Measurements from ENCODE around the gene FOCAD.

The FOCAD gene

DNA sequence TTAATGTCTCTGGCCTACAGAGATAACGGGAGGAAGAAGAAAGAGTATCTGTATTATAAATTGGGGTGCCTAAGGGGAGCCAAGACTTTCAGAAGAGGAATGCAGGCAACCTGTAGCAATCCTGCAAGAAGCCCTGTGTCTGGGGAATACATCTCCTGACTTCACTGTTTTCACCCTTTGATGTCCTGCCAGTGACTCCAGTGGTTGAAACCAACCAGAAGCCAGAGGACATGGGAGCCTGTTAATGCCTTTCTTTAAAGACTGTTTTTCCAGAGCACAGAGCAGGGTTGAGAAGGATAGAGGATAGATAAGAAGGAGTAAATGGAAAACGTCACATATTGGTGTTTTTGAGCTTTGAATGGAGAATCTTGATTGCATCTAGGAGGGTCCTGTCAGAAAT, 196.2 kb downstream of the FOCAD start:
- DNase-seq (ENCODE audit: low spot score): no peak

DNA sequence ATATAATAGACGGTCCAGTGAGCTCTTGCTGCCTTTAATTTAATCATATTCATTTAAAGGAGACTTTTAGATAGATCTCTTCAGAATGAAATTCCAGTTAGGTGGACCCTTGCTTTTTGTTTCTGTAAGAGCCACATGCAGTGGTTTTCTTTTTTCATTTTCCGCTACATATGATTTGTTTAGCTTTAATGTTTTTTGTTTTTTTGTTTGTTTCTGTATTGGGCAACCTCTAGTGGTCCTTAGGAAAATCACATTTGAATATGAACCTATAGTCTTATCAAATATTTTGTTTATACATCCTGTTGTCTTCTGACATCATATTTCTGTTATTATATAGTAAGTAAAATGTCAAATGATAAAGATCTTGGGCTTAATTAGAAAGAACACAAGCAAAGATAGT, 196.6 kb downstream of the FOCAD start:
- DNase-seq (ENCODE audit: low spot score): no peak

DNA sequence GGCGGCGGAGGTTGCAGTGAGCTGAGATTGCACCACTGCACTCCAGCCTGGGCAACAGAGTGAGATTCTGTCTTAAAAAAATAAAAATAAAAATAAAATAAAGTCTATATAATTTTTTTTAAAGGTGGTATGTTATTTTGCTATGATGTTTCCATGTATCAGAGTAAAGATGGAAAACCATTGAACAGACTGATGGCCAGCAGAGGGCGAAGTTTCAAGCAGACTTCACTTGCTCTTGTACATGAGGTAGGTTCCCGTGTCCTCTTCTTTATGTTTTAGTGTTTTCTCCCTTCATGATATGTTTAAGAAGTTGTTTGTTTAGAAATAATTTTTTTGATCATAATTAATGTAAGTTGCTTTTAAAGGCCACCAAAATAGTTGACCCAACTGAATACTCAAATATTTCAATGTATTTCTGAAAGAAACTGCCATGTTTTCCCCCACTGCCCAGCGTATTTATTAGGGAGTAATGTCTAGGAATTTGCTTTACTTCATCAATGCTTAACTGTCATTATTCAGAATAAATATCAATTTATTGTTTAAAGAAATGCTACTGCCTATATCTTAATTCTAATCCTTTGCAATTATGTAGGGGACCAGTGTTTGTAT, 201.0 kb downstream of the FOCAD start:
- peak; percentile 26 for DNase-seq (ENCODE audit: low spot score)

DNA sequence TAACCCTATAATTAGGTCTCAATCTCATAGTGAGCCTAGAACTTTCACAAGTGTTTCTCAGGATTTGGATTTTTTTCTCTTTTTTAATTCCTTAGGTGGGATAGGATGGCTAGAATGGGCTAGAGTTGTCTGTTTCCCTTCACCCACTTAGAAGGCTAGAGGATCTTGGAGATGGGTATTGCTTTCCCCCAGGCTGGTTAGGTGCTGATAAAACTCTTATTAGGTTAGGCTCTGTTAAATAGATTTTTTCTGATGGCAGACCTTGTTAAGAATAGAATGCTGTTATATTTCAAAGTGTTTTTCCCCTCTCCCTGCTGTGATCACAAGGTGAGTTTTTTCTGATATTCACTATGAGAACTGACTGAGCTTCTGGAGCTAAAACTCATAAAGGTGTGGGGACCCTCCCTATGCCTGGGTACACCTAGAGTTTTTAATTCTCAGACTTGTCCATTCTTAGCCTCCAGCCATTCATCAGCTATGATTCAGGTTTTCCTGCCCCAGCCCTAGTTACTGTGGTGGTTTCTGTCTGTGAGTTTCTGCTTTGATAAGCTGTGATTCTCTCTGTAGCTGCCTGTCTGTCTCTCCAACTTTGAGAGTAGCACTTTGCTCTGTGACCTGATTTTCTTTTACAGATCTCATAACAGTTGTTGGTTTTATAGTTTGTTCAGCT, 215.0 kb downstream of the FOCAD start:
- peak; percentile 12 for DNase-seq (ENCODE audit: low spot score)

DNA sequence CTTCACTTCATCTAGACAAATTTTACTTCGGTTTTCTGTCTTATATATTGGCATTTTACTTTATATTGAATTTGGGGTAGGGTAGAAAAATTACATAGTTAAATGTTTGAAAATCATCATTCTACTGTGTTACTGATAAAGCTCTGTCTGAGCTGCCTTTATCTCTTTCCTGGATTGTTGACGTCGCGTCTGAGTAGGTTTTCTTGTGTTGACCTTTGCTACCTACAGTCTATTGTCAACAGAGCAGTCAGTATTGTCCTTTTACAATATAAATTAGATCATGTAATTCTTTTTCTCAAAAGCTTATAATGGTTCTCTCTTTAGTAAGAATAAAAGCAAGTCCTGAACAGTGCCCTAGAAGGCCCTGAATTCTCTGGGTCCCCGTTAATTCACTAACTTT, 219.2 kb downstream of the FOCAD start:
- DNase-seq (ENCODE audit: low spot score): no peak

DNA sequence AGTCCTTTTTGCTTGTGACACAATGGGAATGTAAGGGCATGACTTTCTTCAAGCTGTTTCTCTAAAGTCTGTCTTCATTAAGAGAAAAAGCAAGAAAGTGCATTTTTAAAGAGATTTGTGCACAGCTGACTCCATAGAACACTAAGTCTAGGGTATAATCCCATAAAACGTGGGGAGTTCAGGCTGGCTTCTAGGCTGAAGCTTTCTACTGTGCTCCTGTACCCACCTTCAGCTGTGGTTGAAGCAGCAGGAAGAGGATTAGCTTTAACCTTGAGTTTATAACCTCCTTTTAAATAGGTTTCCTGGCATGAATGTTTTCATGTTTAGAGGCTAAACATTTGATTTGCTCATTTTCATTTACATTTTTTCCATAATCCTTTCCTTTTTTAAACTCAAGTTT, 220.9 kb downstream of the FOCAD start:
- no peak for DNase-seq (ENCODE audit: low spot score)

DNA sequence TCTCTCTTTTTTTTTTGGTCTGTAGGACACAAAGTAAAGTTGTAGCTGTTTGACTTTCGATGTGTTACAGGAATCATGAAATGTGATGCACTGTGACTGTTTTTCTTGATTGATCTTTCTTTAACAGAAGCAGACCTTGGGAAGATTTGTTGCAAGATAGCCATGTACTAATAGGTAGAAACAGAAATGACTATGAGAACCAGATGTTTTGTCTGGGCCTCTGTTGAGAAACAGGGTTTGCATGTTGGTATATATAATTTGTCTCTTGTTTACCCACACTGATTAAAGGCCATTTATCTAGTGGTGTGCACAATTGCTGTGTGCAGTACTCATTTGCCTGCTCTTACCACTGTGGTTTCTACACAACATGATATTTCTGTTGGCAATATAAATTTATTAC, 222.3 kb downstream of the FOCAD start:
- no peak for DNase-seq (ENCODE audit: low spot score)

DNA sequence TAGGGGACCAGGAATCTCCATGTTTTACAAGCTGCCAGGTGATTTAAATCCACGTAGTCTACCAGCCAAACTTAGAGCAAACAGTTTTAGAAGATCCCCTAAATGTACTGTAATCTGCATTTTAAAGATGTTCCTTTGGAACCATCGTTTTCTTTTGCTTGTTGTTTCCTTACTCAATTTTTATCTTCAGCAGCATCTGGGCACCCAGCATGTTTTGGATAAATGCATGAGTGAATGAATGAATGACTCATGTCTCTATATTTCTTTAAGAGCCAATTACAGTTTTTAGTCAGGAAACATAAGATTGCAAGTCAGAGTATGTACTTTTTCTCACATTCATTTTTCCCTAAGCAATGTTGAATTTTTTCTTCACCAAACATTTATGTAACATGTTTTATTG, 224.4 kb downstream of the FOCAD start:
- DNase-seq (ENCODE audit: low spot score): no peak

DNA sequence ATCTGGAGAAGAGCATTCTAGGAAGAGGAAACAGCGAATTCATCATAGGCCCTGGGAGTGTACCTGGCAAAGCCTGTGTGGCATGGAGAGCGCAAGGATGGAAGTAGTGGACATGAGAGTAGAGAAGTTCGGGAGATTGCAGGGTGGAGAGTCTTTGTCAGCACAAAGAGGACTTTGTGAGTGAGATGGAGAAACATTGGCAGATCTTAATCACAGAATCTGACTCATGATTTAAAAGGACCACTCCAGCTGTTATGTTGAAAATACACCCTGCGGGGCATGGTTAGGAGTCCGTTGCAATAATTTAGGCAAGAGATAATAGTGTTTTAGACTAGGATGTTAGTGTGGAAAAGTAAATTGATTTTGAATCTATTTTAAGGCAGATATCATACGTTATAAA, 230.5 kb downstream of the FOCAD start:
- DNase-seq (ENCODE audit: low spot score): no peak

DNA sequence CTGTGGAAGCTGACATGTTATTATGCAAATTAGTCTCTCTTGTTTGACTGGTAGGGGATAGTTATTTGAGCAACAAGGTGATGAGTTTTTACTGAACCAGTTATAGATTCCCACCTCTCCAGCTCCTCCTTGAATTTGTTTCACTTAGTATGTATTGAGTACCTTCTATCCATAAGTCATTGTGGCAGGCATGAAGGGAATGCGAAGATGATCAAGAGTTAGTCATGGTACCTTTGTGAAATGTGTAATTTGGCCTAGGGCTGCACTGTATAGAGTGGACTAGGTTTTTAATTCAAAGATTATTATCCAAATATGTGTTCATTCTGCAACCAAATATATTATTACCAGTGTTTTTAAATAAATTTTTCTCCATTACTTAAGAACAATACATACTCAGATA, 237.3 kb downstream of the FOCAD start:
- no peak for DNase-seq (ENCODE audit: low spot score)

DNA sequence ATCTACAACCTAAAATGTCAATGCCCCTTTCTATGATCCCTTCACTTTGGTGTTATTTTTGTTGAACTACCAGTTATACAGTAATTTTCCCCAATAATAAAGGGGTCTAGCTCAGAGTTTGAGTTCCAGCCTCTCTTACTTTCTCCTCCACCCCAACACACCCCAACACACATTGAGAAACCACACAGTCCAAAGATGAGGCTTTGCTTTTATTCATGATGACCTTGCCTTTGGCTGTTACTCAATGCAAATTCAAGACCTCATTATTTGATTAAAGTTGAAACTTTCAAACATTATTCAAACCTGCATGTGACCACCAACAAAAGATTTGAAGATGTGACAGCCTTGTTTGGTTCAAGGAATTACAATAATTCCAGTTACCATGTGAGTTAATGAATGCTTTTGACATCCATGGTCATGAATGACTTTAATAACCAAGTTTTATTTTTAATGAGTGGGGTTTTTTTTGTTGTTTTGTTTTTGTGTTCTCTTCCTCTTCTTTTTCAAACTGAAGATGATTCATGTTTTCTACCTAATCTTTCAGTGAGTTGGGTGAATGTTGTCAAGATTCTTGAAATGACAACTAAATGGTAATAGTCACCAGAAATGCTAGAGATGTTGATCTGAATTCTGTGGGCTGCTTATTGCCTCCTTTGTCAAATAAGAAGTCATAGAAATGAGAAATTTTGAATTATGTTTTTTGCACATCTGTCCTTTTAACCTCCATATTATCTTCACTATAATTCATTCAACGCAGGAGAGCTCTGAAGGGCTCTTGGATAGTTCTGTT, 241.4 kb downstream of the FOCAD start:
- no peak for DNase-seq (ENCODE audit: low spot score)

DNA sequence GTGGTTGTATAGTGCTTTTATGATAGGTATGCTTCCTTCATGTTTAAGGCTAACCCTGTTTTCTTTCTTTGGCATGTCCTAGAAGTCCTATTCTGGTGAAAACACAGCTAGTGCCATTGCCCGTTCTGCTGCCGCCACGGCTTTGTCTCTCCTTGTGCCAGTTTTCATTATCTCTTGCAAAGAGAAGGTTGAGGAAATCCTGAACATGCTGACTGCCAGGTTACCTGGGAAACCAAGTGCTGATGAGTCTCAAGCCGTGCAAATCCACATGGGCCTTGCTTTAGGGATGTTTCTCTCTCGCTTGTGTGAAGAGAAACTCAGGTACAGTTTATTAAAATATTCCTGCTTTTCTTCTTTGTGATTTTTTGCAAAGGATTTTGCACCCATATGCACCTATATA, 245.2 kb downstream of the FOCAD start:
- no peak for DNase-seq (ENCODE audit: low spot score)

DNA sequence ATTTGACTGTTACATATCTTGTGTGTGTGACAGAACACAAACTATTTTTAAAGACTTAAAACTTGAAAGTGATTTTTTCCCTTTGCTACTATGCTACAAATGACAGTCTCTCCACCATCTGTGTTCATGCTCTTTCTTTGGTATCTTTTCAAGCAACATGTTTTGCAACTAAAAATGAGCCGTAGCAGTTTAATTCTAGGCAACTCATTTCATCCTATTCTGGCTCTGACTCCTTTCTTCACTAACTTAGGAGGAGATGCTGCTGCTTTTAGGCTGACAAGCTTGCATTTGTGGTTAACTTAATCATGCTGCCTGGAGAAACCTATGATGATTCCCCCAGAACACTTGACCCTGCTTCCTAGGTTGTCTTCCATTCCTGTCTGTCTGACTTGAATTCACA, 246.8 kb downstream of the FOCAD start:
- no peak for DNase-seq (ENCODE audit: low spot score)

DNA sequence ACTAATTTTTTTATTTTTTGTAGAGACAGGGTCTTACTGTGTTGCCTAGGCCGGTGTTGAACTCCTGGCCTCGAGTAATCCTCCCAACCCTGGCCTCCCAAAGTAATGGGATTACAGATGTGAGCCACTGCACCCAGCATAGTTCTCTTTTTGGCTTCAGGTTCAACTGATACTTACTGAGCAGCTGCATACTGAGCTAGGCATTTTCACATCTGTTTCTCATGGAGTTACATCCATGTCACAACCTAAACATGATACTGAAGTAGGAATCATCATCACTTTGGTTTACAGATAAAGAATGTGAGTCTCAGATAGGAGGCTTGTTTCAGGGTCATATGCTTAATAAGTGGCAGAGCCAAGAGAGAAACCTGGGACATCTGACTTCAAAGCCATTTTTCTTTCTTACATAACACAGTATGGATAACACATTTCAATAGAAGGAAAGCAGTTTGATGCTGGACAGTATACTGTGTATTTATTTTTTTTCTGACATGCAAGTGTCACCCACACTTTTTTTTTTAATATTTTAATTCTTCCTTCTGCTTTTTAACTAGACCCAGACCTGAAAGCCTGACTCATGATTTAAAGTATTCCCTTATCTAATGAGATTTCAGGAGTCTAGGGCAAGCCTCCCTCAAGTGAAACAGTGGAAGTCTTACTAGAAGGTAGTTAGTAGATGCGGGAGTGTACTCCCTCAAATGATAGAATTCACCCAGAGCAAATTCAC, 256.6 kb downstream of the FOCAD start:
- no peak for DNase-seq (ENCODE audit: low spot score)

DNA sequence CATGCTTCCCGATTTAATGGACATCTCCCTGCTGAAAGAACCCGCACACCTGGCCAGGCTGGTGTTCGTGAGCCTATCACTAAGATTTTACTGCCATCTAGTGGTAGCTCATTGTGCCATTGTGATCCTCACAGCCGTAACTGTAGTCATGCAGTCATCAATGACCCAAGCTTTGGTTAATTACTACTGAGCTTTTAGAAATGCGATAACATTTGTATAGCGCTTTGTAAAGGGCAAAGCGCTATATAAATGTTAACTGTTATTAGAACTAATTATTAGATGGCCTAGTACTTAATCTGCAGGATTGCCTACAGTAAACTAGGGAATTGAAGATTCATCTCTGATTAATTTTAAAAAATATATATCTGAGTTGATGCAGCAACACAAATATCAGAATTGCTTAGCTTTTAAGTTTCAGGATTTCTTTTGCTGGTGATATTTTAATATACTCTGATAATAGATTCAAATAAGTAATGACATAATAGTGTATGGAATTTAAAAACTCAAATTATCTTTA, 257.2 kb downstream of the FOCAD start:
- DNase-seq (ENCODE audit: low spot score): peak; percentile 74

DNA sequence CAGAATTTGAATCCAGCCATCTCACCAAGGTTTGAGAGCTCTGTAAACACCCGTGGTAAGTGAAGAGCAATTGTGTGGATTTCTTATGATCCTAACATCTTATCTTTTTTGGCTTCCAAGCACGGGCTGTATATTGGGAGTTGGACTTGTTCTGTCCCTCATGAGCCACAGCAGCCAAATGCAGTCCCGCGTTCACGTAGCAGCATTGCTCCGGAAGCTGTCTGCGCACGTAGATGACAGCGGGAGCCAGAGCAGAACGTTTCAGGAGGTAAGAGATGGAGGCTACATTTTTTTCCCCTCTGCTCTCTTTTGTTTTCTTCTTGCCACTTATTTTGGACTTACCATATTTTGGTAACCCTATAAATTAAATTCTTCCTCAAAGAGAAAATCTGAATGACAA, 260.4 kb downstream of the FOCAD start:
- DNase-seq (ENCODE audit: low spot score): no peak

DNA sequence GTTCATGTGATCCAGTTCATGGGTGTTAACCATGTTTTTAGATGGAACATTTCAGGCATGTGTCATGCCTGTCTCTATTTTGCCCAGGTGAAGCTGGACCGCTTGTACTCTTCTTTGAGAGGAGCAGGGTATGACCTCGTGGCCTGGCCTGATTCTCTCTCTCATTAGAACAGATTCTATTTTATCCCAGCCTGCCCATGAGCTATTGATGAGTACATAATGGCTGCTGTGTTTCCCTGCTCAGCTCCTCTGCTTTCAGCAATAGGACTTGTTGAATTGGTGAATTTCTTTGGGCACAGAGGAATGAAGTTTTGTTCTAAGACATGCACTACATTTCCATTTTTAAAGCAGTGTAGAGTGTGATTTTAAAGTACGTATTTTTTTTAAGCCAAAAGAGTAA, 261.2 kb downstream of the FOCAD start:
- no peak for DNase-seq (ENCODE audit: low spot score)

DNA sequence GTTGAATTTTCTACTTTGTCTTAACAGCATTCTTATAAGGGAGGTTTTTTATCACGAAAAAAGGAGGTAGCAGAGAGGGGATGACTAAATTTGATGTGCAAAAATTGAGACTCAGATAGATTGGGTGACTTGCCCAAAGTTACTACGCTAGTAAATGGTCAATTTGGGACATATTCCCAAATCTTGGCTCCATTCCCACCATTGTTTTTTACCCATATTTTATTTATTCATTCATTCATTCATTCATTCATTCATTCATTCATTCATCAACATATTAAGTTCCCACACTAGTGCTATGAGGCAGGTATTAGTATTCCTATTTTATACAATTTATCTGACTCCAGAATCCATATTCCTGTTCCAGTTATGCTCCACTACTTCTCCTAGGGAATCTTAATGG, 261.8 kb downstream of the FOCAD start:
- DNase-seq (ENCODE audit: low spot score): no peak

DNA sequence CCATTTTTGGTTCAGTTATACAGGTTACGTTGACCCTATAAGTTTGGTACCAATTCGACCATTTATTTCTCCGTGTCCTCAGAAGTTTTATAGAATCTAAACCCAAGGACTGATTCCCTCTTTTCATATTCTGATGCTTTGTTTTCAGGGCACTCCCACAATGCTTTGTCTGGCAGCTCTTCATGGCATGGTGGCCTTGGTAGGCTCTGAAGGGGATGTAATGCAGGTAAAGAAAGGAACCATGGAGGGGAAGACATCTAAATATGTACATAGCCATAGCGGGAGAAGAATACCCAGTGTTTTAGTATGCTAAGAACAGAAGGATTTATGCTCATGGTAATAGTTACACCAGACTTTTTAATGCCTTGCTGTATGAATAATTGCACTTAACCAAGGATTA, 264.6 kb downstream of the FOCAD start:
- no peak for DNase-seq (ENCODE audit: low spot score)

DNA sequence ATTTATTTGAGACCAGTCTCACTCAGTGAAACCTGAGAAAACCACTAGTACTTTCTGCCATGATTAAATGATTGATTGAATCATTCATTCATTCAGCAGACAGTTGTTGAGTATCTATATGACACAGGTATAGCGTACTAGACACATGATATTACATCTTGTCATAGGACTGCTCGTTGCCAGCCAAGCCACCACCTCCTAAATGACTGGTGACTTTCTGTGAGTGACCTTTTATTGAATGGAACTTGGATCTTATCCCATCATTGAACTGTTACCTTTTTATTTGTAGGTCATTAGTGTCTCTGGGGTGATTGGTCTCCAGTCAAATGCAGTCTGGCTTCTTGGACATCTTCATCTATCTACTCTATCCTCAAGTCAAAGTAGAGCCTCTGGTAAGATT, 266.6 kb downstream of the FOCAD start:
- DNase-seq (ENCODE audit: low spot score): no peak

DNA sequence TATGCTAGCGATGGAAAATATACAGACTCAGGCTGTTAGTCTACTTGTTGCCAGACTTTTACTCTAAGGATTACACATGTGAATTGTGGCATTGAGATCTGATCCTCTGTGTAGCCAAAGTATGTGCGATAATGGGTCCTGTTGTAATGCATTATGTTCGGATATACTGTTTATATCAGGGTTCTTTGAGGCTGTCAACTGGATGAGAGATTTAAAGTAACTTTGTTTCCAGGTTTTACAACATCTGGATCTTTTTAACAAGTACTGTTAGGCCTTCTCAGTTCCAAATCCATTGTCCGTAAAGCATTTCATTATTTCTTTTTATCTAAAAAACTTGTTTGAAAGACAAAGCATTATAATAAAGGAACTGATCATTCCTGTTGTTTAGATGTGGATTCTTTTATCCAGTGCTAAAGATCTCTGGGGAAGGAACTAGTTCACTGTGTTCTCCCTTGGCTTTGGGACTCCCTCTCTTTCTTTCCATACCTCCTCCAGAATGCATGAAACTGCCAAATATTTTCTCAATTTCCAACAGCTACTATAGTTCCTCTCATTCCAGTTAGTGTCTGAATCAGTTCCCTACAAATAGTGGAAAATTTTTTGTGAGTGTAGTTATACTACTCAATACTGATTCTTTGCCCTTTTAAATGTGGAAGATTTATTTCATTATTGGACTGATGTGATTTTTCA, 278.6 kb downstream of the FOCAD start:
- no peak for DNase-seq (ENCODE audit: low spot score)

DNA sequence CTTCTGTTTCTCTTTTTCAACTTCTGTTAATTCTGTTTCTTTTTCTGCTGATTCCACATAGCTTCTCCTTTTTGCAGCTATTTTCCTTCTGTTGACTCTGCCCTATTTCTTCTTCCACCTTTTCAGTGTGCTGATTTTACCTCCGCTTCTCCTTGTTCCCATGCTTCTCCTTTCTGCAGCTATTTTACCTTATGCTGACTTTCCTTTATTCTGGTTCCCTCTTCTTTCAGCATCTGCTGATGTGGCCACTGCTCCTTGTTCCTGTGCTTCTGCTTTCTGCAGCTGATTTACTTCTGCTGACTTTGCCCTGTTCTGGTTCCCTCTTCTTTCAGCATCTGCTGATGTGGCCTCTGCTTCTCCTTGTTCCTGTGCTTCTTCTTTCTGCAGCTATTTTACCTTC, 288.6 kb downstream of the FOCAD start:
- no peak for DNase-seq (ENCODE audit: low spot score)

Measured in AG20443 (cell line).